Measurements from ENCODE around the gene WASF2.
"Not testable (repeated sequence)": the region's sequence is repeated elsewhere in the genome, so short reads cannot be mapped to it uniquely, and the experiment has no call there.

Gene WASF2

DNA sequence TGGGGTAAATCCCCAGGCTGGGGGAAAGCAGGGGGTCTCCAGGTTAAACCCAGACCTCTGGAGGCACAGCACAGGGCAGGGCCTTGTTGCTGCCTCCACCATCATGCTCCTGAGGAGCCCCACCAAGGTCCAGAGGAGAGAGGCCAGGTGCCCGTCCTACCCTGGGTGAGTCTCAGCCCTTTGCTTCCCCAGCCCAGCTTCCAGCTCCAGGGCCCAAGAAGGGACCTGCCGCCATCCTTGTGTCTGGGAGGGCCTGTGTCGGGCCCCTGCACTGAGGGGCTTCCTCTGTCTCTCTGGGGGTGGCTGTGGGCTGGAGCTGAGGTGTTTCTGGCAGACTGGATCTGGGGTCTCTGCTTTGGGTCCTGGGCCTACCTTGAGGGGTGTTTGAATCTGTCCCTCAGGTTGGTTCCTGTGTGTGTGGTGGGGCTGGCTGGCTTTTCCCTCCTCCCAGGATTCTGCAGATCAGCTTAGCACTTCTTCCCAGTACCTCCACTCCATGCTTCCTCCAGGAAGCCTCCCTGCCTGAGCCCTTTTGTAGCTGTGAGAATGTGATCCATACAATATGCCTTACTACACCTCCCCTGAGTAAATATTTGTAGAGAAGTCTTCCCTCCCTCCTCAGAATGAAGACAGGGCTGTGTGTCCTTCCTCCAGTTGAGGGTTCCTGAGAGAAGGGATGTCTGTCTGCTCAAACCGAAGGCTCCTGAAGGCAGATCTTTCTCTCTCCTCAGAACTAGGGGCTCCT, 91.4 kb downstream of the WASF2 start:
- DNase-seq (ENCODE audit: low read depth in 2 of 2), result no peak

DNA sequence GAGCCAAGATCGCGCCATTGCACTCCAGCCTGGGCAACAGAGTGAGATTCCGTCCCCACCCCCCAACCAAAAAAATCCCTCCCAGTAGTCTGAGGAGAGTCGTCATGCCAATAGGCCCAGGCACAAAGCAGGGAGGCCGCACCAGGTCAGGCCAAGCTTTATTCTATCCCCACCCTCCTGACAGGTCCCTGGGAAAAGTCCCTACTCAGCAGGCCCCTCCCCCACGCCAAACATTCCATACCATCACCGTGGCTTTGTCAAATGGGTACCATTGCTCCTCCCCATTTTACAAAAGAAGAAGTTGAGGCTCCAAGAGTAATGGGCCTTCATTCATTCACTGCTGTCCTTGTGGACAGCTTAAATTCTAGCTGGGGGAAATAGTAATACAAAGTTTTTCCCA, 92.2 kb downstream of the WASF2 start:
- no peak for DNase-seq (ENCODE audit: low read depth in 2 of 2)

DNA sequence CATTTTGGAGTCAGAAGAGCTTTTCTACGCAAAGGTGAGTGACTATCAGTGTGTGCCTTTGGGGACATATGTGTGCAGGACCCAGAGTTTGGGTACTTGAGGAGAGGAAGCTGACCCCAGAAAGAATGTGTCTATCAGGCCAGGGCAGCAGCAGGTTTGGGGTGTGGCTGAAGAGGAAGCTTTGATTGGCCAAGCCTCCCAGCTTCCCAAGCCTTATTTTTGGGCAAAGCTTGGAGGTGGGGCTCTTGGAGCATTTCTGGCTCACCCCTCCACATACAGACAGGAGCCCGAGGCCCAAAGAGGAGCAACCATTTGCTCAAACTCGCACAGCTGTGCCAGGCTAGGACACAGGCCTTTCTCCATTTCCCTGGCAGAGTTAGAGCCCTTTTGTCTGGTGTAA, 92.9 kb downstream of the WASF2 start:
- DNase-seq (ENCODE audit: low read depth in 2 of 2), result no peak

DNA sequence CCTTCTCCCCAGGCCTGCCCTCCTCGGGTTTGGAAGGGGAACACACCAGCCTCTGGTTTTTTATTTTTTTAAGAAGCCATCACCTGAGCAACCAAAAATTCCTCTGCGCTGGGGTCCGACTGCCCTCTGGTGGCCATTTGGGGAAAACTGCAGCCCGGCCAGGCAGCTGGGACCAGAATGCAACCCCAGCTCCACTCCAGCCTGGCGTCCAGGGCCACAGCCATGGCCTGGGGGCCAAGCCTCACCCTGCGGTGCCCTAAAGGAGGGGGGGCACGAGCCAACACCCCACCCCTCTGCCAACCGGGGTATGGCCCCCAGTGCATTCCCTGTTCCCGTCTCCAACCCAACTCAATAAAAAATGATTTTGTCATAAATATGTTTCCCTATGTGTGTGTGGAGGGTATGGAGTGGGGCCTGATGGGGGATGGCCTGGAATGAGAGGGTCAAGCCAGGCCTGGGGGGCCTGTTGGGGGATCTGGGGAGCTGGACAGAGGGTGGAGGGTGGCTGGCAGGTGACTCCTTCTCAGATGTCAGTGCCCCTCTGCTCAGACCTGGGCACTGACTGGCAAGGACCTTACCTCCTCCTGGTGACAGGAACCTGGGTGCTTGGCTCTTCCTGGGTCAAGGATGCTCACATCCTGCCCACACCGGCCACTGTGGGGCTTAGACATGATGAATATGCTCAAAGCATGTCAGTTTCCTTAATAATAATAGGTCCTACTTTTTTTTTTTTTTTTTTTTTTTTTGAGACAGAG, 94.3 kb downstream of the WASF2 start:
- peak; percentile 69 to 73 for DNase-seq (ENCODE audit: low read depth in 2 of 2)

DNA sequence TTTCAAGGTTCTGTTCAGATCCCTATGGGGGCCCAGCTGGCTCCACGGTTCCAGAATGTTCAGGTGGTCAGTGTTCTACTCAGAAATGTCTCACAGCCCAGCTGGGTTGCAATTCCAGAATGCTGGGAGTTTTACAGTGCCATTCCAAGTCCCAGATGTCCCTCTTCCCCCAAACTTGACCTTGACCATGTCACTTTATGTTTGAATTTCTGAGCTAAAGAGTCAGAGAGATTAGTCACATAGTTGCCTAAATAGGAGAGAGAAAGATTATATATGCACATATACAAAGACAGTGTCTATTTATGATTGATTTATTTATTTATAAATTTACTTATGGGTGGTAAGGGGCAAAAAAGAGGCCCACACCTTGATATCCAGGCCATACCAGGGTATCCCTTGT, 95.0 kb downstream of the WASF2 start:
- no peak for DNase-seq (ENCODE audit: low read depth in 2 of 2)

DNA sequence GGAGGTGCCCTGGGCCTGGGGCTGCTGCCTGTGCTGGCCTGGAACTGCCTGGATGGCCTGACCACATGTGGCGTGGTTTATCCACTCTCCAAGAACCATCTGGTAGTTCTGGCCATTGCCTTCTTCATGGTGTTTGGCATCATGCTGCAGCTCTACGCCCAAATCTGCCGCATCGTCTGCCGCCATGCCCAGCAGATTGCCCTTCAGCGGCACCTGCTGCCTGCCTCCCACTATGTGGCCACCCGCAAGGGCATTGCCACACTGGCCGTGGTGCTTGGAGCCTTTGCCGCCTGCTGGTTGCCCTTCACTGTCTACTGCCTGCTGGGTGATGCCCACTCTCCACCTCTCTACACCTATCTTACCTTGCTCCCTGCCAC, 95.7 kb downstream of the WASF2 start:
- DNase-seq (ENCODE audit: low read depth in 2 of 2), result no peak

DNA sequence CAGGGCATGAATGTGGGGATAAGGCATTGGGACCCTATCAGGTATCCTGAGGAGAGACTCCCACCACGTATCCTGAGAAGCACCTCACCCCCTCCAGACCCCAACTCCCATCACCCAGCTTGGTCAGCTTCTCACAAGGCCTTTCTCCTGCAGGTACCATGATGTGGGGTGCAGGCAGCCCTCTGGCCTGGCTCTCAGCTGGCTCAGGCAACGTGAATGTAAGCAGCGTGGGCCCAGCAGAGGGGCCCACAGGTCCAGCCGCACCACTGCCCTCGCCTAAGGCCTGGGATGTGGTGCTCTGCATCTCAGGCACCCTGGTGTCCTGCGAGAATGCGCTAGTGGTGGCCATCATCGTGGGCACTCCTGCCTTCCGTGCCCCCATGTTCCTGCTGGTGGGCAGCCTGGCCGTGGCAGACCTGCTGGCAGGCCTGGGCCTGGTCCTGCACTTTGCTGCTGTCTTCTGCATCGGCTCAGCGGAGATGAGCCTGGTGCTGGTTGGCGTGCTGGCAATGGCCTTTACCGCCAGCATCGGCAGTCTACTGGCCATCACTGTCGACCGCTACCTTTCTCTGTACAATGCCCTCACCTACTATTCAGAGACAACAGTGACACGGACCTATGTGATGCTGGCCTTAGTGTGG, 96.2 kb downstream of the WASF2 start:
- DNase-seq (ENCODE audit: low read depth in 2 of 2), result no peak

DNA sequence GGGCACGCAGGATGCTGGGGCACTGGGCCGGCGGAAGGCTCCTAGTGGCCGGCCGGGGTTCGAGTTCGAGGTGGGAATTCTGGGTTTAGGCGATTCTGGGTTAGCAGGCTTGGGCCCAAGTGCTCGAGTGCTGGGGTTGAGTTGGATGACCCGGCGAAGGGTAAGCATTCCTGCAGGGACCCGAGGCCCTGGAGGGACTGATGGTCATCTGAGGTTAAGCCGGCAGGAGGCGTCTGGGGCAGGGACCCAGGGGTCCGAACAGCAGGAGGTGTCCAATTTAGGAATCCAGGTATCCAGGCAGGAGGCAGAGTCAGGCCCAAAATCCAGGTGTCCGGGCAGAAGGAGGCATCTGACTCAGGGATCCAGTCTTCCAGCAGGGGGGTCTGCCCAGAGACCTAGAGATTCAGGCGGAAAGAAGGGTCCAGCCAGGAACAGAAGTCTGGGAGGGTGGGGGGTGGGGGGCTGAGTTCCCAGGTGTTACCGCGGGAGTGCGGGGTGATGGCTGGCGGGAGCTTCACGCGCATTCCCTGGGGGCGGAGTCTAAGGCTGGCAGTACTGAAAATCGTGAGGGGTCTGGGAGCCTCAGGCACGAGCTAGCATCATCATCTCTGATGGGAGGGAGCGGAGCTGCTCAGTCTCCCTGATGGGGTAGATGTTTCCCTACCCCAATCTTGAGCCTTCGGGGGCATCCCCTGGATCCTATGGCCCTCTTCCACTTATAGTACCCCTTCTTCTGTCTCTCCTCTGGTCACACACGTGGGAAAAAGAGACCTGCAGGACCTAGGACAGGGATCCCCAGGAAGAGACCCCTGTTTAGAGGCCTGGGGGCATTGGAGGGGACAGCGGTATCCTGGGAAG, 97.0 kb downstream of the WASF2 start:
- DNase-seq (ENCODE audit: low read depth in 2 of 2), result no peak

DNA sequence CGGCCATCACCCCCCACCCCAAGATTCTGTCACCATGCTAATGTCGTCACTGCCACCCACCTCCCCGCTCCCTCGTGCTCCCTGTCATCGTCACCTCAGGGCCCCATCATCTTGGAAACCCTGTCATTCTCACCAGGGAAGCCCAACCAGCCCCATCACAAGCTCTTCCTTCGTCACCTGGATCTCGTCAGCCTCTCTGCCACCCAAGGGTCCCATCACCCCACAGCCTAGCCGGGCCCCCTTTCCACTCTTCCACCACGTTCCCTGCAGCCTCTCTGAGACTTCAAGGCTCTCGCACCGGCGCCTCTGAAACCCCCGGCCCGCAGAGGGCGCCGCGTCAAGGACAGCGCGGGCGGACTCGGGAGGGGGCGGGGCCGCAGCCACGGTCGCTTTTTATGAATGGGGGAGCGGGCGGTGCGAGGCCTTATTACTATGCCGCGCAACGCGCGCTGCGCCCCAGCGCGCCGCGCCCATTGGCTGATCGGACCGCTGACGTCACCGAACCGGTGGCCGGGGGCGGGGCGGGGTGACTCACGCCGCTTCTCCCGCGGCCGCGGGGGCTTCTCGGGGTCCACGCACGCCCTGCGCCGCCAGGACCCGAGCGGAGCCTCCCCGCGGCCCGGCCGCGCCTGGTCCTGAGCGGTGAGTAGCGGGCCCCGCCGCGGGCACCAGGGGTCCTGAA, 97.7 kb downstream of the WASF2 start, which contains the start of gene GPR3:
Gene GPR3, plus strand, starts transcription at position 527 of the 682 bp plus-strand sequence. CDS start 1,177 bp downstream, outside the sequence.
- DNase-seq (ENCODE audit: low read depth in 2 of 2), result peak; percentile 92 to 95

DNA sequence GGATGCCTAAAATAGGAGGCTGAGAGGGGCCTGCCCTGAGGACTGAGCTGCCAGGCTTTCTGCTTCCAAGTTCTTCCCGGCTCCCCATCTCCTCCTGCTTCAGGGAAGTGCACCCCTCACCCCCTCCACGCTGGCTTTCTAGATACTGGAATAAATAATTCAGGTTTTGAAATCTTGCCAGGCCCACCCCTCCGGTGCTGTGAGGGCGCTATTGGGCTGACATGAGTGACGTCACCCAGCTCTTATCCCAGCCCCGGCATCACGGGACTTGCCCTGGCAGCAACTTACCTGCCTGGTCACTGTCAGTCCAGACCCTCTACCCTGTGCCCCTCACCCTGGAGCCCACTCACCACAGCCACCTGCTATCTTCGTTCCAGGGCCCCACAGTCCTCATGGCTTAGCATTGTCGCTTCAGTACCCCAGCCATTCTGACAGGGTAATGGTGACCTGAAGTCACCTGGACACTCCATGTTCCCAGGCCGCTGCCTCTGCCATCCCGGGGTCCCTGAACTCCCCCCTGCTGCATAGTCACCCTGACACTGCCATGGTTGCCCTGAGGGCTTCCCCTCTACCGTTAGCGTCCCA, 98.4 kb downstream of the WASF2 start:
- DNase-seq (ENCODE audit: low read depth in 2 of 2), result no peak

DNA sequence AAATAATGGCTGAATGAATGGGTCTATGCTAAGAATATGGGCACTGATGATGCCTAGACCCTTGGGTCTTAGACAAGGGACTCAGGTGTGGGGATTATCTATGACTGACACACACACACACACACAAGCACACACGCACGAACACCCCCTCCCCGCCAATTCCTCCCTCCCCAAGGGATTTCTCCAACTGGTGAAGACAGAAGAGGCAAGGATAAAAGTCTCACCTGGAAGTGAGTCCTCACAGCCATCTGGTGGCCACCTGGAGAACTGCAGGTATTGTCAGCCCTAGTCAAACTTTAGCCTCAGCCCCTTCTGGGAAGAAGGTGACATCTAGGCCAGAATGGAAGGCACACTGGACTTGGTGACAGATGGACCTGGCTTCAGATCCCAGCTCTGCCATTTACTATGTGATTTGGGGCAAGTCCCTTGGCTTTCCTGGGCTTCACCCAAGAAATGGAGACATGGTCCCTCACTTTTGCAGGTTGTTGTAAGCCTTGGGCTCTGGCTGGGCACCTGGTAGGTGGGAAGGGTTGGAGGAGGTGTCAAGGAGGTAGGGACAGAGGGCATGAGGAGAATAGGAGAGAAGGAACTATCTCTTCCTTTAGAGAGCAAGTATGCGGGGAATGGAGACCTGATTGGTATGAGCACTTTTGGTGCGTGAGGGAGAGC, 101.5 kb downstream of the WASF2 start:
- DNase-seq (ENCODE audit: low read depth in 2 of 2), result peak; percentile 64 to 70

DNA sequence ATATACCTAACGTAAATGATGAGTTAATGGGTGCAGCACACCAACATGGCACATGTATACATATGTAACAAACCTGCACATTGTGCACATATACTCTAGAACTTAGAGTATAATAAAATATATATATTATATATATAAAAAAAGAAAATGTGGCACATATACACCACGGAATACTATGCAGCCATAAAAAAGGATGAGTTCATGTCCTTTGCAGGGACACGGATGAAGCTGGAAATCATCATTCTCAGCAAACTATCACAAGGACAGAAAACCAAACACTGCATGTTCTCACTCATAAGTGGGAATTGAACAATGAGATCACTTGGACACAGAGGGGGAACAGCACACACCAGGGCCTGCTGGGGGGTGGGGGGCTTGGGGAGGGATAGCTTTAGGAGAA, 105.2 kb downstream of the WASF2 start:
- not testable (repeated sequence) for DNase-seq (ENCODE audit: low read depth in 2 of 2)

DNA sequence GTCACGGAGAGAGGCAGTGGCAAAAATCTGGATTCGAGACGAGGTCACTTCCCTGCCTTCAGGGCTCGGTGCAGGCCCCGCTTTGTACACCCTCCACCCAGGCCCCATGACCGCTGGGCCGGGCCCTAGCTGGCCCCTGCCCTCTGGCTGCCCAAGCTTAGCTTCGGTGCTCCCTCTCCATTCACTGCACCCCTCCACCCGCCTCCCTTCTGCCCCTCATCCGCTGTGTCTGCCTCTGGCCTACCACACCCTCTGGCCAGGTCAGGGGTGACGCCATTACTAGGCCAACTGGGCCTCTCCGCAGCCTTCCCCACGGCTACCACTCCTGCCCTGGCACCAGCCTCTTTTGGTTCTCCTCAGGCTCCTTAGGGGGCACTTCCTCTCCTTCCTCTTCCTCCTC, 106.3 kb downstream of the WASF2 start:
- DNase-seq (ENCODE audit: low read depth in 2 of 2), result no peak

DNA sequence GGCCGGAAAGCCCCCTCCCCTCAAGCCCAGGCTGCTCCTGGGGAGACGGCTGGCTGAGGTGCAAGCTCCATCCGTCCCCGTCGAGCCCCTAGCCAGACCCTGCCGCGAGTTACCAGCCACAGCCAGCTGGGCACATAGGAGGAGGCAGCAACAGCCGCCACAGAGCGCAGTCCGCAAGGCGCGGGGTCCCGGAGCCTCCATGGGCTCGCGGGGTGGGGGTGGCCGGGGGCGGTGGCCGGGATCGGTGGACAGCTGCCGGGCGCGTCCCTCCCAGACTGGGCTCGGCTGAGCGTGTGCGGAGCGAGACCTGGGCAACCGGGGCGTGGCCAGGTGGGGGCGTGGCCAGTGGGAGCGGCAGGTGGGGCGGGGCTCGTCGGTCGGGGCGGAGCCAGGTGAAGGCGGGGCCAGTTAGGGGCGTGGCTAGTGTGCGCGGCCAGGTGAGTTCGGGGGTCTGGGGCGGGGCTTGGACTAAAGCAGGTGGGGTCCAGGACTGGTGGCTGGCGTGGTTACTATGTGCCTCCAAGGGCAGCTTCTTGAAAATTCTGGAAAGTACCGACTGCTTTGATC, 106.8 kb downstream of the WASF2 start, which contains the start of gene CD164L2:
Gene CD164L2, minus strand, starts transcription at position 295 of the 567 bp plus-strand sequence. Its CDS starts 94 bp downstream, at position 201.
- DNase-seq (ENCODE audit: low read depth in 2 of 2), result peak; percentile 43 to 57

DNA sequence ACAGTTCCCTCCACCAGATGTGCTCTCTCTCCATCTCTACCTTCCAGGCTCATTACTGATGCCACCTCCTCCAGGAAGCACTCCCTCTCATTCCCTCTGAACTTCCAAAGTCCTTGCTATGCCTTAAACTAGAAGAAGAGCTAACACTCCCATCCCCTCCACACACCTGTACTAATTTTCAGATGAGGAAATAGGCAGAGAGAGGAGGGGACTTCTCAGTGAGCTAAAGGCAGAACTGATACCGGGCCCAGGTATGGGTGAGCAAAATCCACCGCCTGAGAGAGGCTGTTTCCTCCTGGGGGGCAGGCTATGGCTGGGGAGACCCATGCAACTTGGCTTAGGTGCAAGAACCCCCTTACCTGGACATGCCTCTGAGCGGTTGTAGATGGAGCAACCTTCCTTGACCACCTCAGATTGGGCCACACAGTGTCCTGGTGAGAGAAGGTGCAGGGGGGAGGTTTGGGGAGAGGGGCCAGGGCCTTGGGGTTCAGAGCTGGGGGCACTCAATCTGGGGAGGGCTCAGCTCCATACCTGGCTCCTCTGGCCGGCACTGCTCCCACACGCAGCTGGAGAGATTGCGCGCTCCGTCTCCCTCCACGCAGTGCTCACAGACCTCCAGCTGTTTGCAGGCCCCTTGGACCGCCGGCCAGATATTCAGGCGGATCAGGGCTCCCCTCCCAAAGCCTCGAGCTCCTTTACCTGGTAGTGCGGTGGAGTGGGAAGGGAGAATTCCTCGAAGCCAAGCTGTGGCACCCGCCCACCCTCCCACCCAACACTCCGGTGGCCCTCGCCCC, 107.8 kb downstream of the WASF2 start:
- no peak for DNase-seq (ENCODE audit: low read depth in 2 of 2)

DNA sequence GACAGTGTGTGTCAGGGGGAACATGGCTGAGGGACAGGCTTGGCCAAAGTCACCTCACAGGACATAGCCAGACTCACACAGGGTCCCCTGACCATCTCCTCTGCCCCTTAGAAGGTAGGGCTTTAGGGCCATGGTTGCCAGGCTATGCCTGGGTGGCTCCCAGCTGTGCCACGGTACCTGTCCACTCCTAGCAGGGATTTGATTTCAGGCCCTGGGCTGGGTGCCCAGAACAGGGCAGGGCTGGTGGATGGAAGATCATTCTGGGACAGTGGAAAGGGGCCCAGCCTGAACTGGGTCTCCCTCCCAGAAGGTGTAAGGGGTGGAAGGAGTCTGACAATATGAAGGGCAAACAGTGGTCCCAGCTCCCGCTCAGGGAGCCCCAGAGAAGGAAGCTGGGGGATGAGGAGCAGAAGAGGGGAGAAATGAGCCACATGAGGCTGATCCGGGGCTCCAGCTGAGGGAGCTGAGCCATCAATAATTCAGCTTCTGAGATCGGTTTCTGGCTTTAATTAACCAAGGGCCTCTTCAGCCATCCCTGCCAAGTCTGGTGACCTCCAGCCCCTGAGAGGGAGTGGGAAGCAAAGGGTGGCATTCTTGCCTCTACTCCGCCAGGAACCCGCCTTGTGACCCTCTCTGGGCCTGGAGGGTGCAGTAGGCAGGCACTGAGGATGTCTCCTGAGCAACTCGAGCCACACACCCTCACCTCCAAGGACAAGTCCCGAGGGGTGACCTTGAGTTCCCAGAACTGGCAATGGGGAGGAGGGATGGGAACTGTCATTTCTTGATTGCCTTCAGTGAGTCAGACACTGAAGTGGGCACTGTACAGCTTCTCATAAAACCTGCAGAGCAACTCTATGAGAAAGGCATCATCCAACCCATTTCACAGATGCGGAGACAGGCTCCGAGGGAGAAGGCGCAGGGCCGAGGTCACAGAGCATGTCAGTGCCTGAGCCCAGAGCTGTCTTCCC, 108.9 kb downstream of the WASF2 start:
- no peak for DNase-seq (ENCODE audit: low read depth in 2 of 2)

DNA sequence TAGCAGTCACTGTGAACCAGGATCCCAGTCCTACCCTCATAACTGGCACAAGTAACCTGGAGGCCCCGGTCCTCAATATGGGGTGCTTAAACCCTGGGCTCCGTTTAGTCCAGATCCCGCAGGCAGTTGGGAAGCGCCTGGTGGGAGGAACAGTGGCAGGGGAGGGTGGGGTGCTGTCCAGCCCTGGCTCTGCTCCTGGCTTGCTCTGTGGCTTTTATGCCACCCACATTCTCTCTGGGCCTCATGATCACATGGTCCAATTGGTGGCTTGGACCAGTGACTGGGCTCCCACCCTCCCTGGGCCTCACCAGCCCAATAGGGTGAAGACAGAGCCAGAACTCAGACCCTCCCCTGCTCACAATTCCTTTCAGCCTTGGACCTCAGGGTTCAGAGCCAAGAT, 109.7 kb downstream of the WASF2 start:
- DNase-seq (ENCODE audit: low read depth in 2 of 2), result no peak
